GM21723 (cell line): ENCODE measurements around the gene NDST3.

Source experiments
- ATAC-seq: cut with Tn5 transposase; IDR thresholded peaks from one replicate; pipeline ENCODE4 v1.9.1; 2021; ENCODE audit warnings: mild to moderate bottlenecking, moderate library complexity; ENCODE audit not compliant: unreplicated experiment

Gene NDST3

DNA sequence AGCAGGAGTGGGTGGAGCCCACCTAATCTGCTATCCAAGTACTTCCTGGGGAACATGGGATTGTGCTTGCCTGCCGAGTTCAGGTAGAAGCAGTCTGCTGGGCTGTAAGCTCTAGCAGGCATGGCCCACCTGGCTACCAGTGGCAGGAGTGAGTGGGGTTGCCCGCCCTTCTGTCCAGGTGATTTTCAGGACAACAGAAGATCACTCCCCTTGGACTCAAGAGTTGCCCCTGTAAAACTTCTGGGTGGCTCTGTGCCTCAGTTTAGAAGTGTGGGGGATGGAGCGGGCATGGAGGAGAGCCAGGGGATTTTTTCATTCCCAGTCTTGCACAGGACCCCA is 43.5 kb downstream of the NDST3 start:
- ATAC-seq = no peak

DNA sequence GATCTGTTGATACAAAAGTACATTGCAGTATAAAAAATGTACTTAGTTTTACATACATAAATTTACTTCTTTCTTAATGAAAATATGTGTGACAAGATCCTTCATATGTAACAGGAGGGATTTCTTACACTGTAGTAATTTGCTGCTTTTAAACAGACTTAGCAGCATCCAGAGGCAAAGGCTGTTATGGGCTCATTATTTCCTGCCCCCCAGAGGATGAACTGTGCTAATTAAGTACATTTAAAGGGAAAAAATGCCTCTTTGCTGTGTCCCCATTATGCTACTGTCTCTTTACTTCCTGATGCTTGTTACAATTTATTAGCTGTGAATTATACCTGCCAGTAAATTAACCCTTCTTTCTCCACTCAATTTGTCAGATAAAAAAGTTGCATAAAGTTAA is 47.1 kb downstream of the NDST3 start:
- no peak for ATAC-seq

DNA sequence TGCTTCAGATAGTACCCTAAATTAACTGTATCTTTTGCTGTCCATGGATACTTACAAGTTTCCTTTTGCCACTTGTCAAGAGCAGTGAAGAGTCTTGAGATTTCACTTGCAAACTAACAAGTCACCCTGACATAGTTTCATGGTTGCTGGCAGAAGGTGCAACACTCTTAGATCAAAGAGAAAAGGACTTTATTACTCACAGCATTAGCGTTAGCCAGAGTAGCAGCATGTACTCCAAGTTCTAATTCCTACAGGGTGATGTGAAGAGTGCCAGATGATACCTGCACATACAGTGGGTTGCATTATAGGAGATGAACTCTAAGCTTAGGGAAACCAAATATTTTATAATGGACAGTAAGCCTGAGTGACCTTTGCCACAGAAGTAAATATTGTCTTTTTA is 47.9 kb downstream of the NDST3 start:
- no peak for ATAC-seq

DNA sequence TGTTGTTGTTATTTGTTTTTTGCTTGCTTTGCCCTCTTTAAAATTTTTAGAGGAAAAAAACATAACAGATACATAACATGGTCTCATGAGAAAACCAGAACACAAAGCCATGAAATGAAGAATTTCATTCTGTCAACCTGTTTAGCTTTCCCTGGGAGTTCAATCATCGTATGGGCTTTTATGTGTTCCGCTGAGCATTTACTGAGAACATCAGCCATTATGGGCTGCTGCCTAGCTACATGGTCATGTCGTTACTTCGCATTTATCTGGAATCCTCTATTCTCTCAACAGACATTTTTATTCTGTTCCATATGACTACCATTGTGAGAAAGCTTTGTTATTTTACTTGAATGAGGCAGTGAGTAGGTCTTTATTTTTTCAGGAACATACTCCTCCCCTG is 51.4 kb downstream of the NDST3 start:
- ATAC-seq = no peak

DNA sequence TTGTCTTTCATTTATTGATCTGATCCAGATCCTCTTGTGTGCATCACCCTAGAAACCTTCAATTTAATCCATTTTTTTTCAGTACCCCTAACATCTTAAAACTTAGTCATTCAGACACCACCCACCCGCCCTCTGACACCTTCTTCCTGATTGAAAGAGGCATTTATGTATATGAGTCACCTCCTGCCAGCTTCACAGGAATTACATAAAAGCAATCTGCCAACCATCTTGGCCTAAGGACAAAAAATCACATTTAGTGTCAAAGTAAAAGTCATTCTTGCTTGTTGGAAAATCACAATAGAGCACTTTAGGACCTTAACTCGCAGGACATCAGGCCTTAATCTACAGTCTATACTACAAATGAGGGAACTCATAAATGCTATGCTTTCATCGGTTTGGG is 52.1 kb downstream of the NDST3 start:
- no peak for ATAC-seq

DNA sequence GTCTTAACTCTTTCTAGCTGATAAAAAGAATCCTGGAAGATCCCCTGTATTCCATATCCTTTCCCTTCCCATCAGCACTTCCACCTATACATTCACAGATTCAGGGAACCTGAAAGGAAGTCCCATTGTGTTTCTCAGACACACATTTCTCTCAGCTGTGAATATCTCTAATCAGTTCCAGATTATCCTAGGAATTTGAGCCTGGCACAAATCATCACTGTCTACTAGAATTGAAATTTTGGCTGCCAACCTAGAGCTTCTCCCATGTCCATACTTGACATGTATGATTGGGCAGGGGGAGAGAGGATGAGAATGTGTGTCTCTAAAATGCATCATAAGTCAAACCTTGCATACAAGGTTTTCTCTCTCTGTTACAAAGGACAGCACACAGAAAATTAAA is 53.1 kb downstream of the NDST3 start:
- ATAC-seq = no peak

- ATAC-seq = no peak
Observed at GRCh38 chr4:118099106-118099505, 64.8 kb downstream of the NDST3 start.

- no peak for ATAC-seq
Observed at GRCh38 chr4:118102195-118102594, 67.9 kb downstream of the NDST3 start.

GRCh38 chr4:118112117-118113046 is 78.1 kb downstream of the NDST3 start:
- no peak for ATAC-seq

- ATAC-seq = peak; percentile 90
Observed at GRCh38 chr4:118113220-118113619, 78.9 kb downstream of the NDST3 start.

- ATAC-seq = no peak
Observed at GRCh38 chr4:118114720-118115119, 80.4 kb downstream of the NDST3 start.

DNA sequence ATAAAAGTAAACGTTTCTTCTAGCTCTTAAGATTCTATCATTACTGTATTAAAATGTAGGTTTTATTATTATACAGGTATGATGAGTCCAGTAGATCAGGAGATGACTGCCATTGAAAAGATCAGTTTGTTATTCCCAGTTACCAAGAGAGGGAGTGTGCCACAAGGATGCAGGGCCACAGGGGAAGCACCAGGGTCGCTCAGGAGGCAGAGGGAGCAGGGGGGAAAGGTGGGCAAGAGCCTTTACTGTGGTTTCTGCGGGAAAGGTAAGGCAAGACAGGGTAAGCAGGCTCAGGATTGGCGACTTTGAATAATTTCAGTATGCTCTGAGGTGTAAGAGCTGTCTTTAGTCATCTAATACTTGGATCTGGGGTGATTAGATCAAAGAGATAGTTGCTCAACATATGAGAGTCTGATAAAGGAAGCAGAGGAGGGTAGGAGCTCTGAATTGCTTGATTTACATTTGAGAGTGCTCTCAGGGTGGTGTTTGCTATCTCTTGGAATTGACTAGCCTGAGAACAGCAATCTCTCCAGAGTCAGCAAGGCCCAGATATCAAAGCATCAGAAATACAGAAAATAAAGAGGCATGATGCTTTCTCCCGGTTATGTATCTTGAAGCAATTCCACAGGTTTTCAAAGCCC is 86.0 kb downstream of the NDST3 start:
- ATAC-seq = no peak

DNA sequence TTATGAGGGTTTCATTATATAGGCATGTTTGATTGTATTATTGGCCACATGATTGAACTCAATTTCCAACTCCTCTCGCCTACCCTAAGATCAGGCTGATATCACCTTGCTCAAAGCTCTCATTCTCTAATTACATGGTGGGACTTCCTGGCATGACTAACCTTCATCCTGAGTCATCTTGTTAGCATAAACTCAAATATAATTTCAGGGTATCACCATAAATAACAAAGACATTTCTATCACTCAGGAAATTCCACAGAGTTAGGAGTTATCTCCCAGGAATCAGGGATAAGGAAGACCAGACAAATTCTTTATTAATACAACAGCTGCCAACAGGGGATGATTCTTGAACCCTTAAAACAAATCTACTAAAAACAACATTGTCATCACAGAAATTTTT is 90.7 kb downstream of the NDST3 start:
- no peak for ATAC-seq

GRCh38 chr4:118139241-118139640 is 105.0 kb downstream of the NDST3 start:
- ATAC-seq = no peak

- no peak for ATAC-seq
Observed at GRCh38 chr4:118141240-118141639, 107.0 kb downstream of the NDST3 start.

DNA sequence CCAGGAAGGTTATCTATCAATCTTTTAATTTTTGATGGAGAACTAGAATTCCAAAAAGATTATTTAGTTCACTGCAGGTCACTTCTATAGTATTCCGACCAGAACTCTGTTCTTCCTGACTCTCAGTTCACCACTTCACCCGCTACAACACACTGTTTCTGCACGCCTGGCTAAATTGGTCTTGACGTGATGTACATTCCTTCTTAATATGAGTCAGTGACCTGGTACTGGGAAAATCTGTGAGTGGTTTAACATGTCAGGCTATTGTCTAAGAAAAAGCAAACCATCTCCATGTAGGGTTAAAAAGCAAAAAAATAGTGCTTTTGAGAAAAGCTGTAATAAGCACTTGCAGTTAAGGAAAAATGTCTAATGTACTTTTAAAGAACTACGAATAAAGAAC is 120.4 kb downstream of the NDST3 start:
- ATAC-seq = no peak

- no peak for ATAC-seq
Observed at GRCh38 chr4:118155516-118155915, 121.2 kb downstream of the NDST3 start.

- no peak for ATAC-seq
Observed at GRCh38 chr4:118158763-118159375, 124.6 kb downstream of the NDST3 start.

DNA sequence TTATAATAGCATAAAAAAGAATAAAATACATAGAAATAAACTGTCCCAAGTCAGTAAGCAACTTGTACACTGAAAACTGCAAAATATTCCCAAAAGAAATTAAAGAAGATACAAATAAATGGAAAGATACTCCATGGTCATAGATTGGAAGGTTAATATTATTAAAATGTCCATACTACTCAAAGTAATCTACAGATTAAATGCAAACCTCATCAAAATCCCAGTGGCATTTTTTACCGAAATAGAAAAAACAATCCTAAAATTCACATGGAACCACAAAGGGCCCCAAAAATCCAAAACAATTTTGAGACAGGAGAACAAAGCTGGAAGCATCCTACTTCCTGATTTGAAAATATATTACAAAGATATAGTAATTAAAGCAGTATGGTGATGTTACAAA is 133.0 kb downstream of the NDST3 start:
- ATAC-seq = no peak

- no peak for ATAC-seq
Observed at GRCh38 chr4:118171381-118171780, 137.1 kb downstream of the NDST3 start.

DNA sequence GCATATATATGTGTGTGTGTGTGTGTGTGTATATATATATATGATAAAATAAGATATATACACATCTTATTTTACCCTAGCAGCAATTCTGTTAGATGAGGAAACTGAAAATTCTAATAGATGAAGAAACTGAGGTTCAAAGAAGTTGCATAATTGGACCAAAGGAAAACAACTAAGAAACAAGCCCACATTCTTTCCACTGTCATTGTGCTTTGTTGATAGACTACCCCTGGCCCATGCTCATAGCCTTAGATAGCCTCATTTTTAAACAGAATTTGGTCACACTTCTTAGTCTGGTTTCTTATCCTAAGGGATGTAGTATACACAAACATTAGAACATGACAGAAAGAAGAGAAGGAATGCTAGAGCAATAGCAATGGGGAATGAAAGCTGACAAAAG is 138.8 kb downstream of the NDST3 start:
- no peak for ATAC-seq
